Adipocyte (in vitro differentiated cells): Measurements from ENCODE around the gene OR2H1.

Experiments
- DNase-seq: peaks from one replicate; pipeline ENCODE4 v3.0.0-alpha.2; 2015; ENCODE audit warnings: low read depth
- H3K27me3 ChIP-seq: replicated peaks from 2 replicates; pipeline ENCODE4 v1.7.0; 2013; ENCODE audit warnings: mild to moderate bottlenecking, low read length, moderate library complexity; ENCODE audit not compliant: control insufficient read depth, insufficient read depth
- H3K36me3 ChIP-seq: 2 replicates; pipeline ENCODE4 v1.7.0; 2013; ENCODE audit warnings: low read length, mild to moderate bottlenecking, moderate library complexity; ENCODE audit not compliant: control insufficient read depth, insufficient read depth, severe bottlenecking
- H3K4me1 ChIP-seq: 2 replicates; pipeline ENCODE4 v1.7.0; 2013; ENCODE audit warnings: mild to moderate bottlenecking, low read length, moderate library complexity; ENCODE audit not compliant: control insufficient read depth, insufficient read depth
- H3K4me3 ChIP-seq: 2 replicates; pipeline ENCODE4 v1.7.0; 2013; ENCODE audit warnings: mild to moderate bottlenecking, low read length, moderate library complexity
- H3K9ac ChIP-seq: 2 replicates; pipeline ENCODE4 v1.7.0; 2013; ENCODE audit warnings: mild to moderate bottlenecking, low read length, moderate library complexity
- H3K9me3 ChIP-seq: 2 replicates; pipeline ENCODE4 v1.7.0; 2013; ENCODE audit warnings: mild to moderate bottlenecking, low read length, moderate library complexity; ENCODE audit not compliant: control insufficient read depth

Gene OR2H1

GRCh38 chr6:29496961-29497360 is 40.0 kb downstream of the OR2H1 start:
- no peaks in the 10 kb centered on the region for H3K4me1 ChIP-seq
- H3K4me3 ChIP-seq = no peak overlapping the region
- no peaks in the 10 kb centered on the region for H3K9me3 ChIP-seq
- H3K9ac ChIP-seq = no peak overlapping the region
- DNase-seq = no peak
- H3K27me3 ChIP-seq = peaks cover 13% of the 10 kb centered on the region
- no peaks in the 10 kb centered on the region for H3K36me3 ChIP-seq

DNA sequence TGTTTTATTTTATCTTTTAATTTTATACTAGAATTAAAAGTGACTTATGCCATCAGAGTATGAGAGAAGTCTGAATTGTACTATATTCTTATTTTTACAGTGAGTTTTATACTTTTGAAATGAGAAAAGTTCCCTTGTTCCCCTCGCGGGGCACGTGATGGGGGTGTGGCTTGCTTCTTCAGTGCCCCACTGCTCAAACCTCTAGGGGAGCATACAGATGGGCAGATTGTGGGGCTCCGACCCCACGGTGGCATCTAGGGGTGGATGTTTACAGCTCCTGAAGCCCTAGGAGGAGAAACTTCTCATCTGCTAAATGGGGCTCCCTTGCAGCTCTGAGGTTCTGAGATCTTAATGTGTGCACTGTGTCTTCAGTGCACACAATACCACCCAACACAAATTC is 42.7 kb downstream of the OR2H1 start:
- no peaks in the 10 kb centered on the region for H3K4me1 ChIP-seq
- no peaks in the 10 kb centered on the region for H3K36me3 ChIP-seq
- peaks cover 6% of the 10 kb centered on the region for H3K27me3 ChIP-seq
- H3K4me3 ChIP-seq = no peak overlapping the region
- no peak for DNase-seq
- no peaks in the 10 kb centered on the region for H3K9me3 ChIP-seq
- H3K9ac ChIP-seq = no peak overlapping the region

- Histone ChIP-seq H3K4me1 (no peaks in the 10 kb centered on the region), H3K27me3 (peaks cover 5% of the 10 kb centered on the region), H3K4me3 (no peak overlapping the region), H3K9ac (no peak overlapping the region), H3K9me3 (no peaks in the 10 kb centered on the region), H3K36me3 (no peaks in the 10 kb centered on the region)
- no peak for DNase-seq
These were observed 43.6 kb downstream of the OR2H1 start for GRCh38 chr6:29500594-29500993.

- Histone ChIP-seq H3K9me3 (no peaks in the 10 kb centered on the region), H3K36me3 (no peaks in the 10 kb centered on the region), H3K9ac (no peak overlapping the region), H3K27me3 (peaks cover 5% of the 10 kb centered on the region), H3K4me1 (no peaks in the 10 kb centered on the region), H3K4me3 (no peak overlapping the region)
- no peak for DNase-seq
These were observed 44.2 kb downstream of the OR2H1 start for GRCh38 chr6:29501106-29501505.

GRCh38 chr6:29502181-29502580 is 45.2 kb downstream of the OR2H1 start:
- H3K9ac ChIP-seq = no peak overlapping the region
- H3K9me3 ChIP-seq = no peaks in the 10 kb centered on the region
- no peak for DNase-seq
- no peaks in the 10 kb centered on the region for H3K4me1 ChIP-seq
- H3K4me3 ChIP-seq = no peak overlapping the region
- H3K36me3 ChIP-seq = no peaks in the 10 kb centered on the region
- peaks cover 5% of the 10 kb centered on the region for H3K27me3 ChIP-seq

GRCh38 chr6:29502597-29502996 is 45.6 kb downstream of the OR2H1 start:
- peak; percentile 64 for DNase-seq
- no peaks in the 10 kb centered on the region for H3K36me3 ChIP-seq
- H3K9ac ChIP-seq = no peak overlapping the region
- peaks cover 6% of the 10 kb centered on the region for H3K27me3 ChIP-seq
- no peaks in the 10 kb centered on the region for H3K9me3 ChIP-seq
- no peak overlapping the region for H3K4me3 ChIP-seq
- no peaks in the 10 kb centered on the region for H3K4me1 ChIP-seq

DNA sequence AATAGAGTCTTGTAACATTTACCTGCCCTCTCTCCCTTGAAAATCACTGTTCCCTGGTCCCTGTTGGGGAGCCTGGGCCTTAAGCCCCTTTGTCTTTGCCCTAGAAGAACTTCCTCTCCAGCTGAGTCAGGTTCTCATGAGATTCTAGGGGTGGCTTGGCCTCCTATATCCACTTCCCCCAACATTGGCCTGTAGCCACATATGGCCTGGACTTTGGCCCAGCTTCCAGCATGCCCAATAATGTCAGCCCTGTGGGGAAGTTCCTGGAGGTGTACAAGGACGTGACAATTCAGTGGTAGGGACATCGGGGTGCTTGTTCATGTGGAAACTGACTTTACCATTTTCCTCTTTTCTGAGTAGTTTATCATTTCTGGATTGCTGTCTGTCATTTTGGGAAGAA is 48.0 kb downstream of the OR2H1 start:
- Histone ChIP-seq H3K36me3 (no peaks in the 10 kb centered on the region), H3K4me1 (no peaks in the 10 kb centered on the region), H3K4me3 (no peak overlapping the region), H3K27me3 (peaks cover 20% of the 10 kb centered on the region), H3K9ac (no peak overlapping the region), H3K9me3 (no peaks in the 10 kb centered on the region)
- no peak for DNase-seq

DNA sequence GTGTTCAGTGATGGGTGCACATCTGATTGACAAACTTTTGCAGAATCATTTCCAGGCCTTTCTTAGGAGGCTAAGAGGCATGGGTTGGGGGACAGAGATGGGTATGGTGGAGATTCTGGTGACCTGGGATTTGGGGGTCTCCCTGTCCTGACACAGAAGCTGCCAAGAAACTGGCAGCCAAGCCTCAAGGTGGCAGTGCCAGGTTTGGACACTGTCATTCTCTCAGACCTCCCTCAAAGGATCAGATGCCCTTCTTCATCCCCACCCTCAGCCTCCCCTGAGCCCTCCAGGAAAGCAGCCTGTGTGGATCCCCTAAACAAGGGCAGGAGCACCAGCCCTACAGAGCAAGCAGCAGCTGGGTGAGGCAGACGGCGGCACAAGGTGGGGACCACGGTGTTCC is 48.9 kb downstream of the OR2H1 start:
- H3K9me3 ChIP-seq = no peaks in the 10 kb centered on the region
- H3K27me3 ChIP-seq = peaks cover 23% of the 10 kb centered on the region
- no peaks in the 10 kb centered on the region for H3K4me1 ChIP-seq
- no peak for DNase-seq
- no peaks in the 10 kb centered on the region for H3K36me3 ChIP-seq
- H3K4me3 ChIP-seq = no peak overlapping the region
- H3K9ac ChIP-seq = no peak overlapping the region

DNA sequence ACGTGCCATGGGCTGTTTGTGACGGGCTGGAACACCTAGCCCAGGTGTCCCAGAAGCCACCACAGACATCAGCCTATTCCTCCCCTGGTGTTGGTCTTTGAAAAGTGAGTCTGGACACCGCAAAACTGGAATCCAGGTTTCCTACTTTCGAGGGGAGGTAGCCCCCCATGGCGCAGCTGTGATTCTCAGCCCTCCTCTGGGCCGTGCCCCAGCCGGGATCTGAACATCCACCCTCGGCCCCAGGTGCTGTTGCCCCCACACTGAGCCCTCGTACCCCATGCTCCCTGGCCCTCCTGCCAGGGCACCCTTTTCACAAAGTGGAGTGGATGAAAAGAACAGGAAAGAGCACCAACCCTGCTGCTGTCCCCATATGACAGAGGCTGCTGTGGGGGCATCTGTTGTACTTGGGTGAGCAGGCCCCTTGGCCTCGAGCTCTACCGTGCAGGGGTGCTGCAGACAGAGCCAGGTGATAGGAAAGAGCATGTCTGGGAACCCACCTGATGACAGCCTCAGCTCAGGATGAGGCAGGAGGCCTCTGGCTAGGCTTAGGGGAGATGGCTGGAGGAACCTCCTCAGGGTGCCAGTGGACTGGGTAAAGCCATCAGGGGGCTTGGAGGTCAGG is 49.6 kb downstream of the OR2H1 start:
- H3K9me3 ChIP-seq = no peaks in the 10 kb centered on the region
- DNase-seq = no peak
- no peak overlapping the region for H3K9ac ChIP-seq
- no peaks in the 10 kb centered on the region for H3K36me3 ChIP-seq
- no peak overlapping the region for H3K4me3 ChIP-seq
- peaks cover 20% of the 10 kb centered on the region for H3K27me3 ChIP-seq
- H3K4me1 ChIP-seq = no peaks in the 10 kb centered on the region

- no peaks in the 10 kb centered on the region for H3K9me3 ChIP-seq
- H3K36me3 ChIP-seq = no peaks in the 10 kb centered on the region
- H3K27me3 ChIP-seq = peaks cover 20% of the 10 kb centered on the region
- H3K4me3 ChIP-seq = no peak overlapping the region
- no peaks in the 10 kb centered on the region for H3K4me1 ChIP-seq
- no peak for DNase-seq
- H3K9ac ChIP-seq = no peak overlapping the region
These were observed 50.4 kb downstream of the OR2H1 start for GRCh38 chr6:29507319-29507718.

DNA sequence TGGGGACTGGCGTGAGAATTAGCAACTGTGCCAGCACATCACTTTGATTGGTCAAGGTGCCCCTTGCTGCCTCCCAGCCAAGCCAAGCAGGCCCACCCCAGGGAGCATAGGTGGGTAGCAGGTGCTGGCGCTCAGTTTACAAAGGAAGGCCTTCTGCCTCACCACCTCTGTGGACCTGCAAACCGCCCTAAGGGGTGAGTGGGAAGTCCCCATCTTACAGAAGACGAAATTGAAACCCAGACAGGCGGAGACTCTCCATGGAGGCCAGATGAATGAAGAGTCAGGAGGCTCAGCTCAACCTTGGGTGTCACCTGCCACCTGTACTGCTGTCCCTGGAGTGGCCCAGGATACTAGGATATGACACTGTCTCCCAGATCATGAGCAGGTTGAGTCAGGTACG is 52.3 kb downstream of the OR2H1 start:
- DNase-seq = no peak
- no peak overlapping the region for H3K9ac ChIP-seq
- no peaks in the 10 kb centered on the region for H3K9me3 ChIP-seq
- H3K4me3 ChIP-seq = no peak overlapping the region
- no peaks in the 10 kb centered on the region for H3K4me1 ChIP-seq
- peaks cover 24% of the 10 kb centered on the region for H3K27me3 ChIP-seq
- no peaks in the 10 kb centered on the region for H3K36me3 ChIP-seq

DNA sequence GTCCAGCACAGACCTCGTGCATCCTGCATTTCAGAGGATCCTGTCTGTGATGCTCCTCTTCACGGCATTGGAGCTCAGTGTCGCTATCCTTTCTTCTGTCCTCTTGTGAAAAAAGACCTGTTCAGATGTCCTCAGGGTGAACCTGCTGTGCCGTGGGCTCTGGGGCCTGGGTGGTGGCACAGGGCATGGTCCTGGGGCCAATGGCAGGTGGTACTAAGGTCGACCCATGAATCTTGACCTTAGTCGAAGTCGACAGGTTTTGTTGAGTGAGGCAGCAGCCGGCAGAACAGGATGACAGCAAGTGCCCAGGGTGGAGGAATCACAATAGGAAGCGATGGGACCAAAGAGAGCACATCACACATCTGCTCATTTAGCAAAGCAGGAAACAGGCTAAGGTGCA is 52.8 kb downstream of the OR2H1 start:
- peaks cover 24% of the 10 kb centered on the region for H3K27me3 ChIP-seq
- no peaks in the 10 kb centered on the region for H3K9me3 ChIP-seq
- no peak overlapping the region for H3K9ac ChIP-seq
- H3K36me3 ChIP-seq = no peaks in the 10 kb centered on the region
- no peaks in the 10 kb centered on the region for H3K4me1 ChIP-seq
- no peak for DNase-seq
- H3K4me3 ChIP-seq = no peak overlapping the region
